ENCODE measurements around the gene TBC1D5. TPM values are rescaled to one million over a fixed set of nuclear protein-coding genes. Genes with fewer than 3 reads are reported as not detected.
A peak's percentile ranks its signal among the peaks of the same experiment; 100 is the strongest.

Gene TBC1D5
- total RNA-seq, 1 experiment from 2014 or later: 33.9 TPM

- Histone ChIP-seq H3K9me2 (ENCODE audit: insufficient read depth) (no peaks in the 10 kb centered on the region; the same call in 1 of the 2 replicates), H3K79me2 (ENCODE audit: insufficient read depth, low read length) (peaks cover 17% of the 10 kb centered on the region), H2AFZ (ENCODE audit: low read depth, low read length, poor library complexity, severe bottlenecking) (no peak overlapping the region), H3K27ac (ENCODE audit: low read depth, low read length) (no peak overlapping the region; the same call in 1 of the 2 replicates), H4K20me1 (ENCODE audit: insufficient read depth) (peaks cover 12% of the 10 kb centered on the region; the same call in 1 of the 2 replicates), H3K36me3 (ENCODE audit: control insufficient read depth in 1 of 2, insufficient read depth in 2 of 2, low read length in 2 of 2) (no peaks in the 10 kb centered on the region), H3K9me3 (ENCODE audit: control insufficient read depth in 1 of 2, insufficient read depth in 1 of 2, low read depth in 1 of 2, low read length in 2 of 2) (no peaks in the 10 kb centered on the region), H3K4me1 (ENCODE audit: control insufficient read depth in 1 of 2, insufficient read depth in 2 of 2, low read length in 2 of 2) (peaks cover 16 to 32% of the 10 kb centered on the region in 2 experiments), H3K27me3 (ENCODE audit: insufficient read depth, low read length) (no peaks in the 10 kb centered on the region), H3K4me3 (replicated peaks in 1 of 2; ENCODE audit: low read depth in 1 of 2, low read length in 2 of 2) (no peak overlapping the region), H3K4me2 (ENCODE audit: low read length) (peak overlapping the region; percentile 62), H3K9ac (ENCODE audit: low read length) (no peak overlapping the region)
- TF ChIP-seq, protein P1, sequence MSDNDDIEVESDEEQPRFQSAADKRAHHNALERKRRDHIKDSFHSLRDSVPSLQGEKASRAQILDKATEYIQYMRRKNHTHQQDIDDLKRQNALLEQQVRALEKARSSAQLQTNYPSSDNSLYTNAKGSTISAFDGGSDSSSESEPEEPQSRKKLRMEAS (IDR thresholded peaks at IDR 0.05): peak; percentile 34; the same call in 1 of the 2 replicates
- no peak for TF ChIP-seq ATF3 (IDR thresholded peaks at IDR 0.05)
- peak; percentile 84 for TF ChIP-seq JUND (IDR thresholded peaks at IDR 0.05)
- peak; percentile 62 for TF ChIP-seq SP1 (IDR thresholded peaks at IDR 0.05; ENCODE audit: low read depth)
- TF ChIP-seq CBX3 (IDR thresholded peaks at IDR 0.05; ENCODE audit: low read depth): peak; percentile 78
- TF ChIP-seq EZH2phosphoT487 (IDR thresholded peaks at IDR 0.05; ENCODE audit: borderline replicate concordance): no peak
- TF ChIP-seq, protein P2, sequence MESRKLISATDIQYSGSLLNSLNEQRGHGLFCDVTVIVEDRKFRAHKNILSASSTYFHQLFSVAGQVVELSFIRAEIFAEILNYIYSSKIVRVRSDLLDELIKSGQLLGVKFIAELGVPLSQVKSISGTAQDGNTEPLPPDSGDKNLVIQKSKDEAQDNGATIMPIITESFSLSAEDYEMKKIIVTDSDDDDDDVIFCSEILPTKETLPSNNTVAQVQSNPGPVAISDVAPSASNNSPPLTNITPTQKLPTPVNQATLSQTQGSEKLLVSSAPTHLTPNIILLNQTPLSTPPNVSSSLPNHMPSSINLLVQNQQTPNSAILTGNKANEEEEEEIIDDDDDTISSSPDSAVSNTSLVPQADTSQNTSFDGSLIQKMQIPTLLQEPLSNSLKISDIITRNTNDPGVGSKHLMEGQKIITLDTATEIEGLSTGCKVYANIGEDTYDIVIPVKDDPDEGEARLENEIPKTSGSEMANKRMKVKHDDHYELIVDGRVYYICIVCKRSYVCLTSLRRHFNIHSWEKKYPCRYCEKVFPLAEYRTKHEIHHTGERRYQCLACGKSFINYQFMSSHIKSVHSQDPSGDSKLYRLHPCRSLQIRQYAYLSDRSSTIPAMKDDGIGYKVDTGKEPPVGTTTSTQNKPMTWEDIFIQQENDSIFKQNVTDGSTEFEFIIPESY (IDR thresholded peaks at IDR 0.05; ENCODE audit: extremely low read depth, insufficient replicate concordance, low read length): no peak
- TF ChIP-seq FOSL1 (IDR thresholded peaks at IDR 0.05; ENCODE audit: low read depth): peak; percentile 91
- TF ChIP-seq CEBPB (IDR thresholded peaks at IDR 0.05; ENCODE audit: low read depth): peak; percentile 42; the same call in 1 of the 2 replicates
- TF ChIP-seq SIN3A (IDR thresholded peaks at IDR 0.05; ENCODE audit: low read depth): no peak; the same call in 1 of the 2 replicates
- no peak for TF ChIP-seq EGR1 (IDR thresholded peaks at IDR 0.05; ENCODE audit: low read depth)
- 0 out of 2 replicates have a peak, but pooled peaks have one; percentile 30 for TF ChIP-seq SRF (IDR thresholded peaks at IDR 0.05; ENCODE audit: low read depth)
- TF ChIP-seq POLR2A (IDR thresholded peaks at IDR 0.05; ENCODE audit: borderline replicate concordance, extremely low read depth, insufficient read depth, insufficient read length): no peak
- TF ChIP-seq, protein P3, sequence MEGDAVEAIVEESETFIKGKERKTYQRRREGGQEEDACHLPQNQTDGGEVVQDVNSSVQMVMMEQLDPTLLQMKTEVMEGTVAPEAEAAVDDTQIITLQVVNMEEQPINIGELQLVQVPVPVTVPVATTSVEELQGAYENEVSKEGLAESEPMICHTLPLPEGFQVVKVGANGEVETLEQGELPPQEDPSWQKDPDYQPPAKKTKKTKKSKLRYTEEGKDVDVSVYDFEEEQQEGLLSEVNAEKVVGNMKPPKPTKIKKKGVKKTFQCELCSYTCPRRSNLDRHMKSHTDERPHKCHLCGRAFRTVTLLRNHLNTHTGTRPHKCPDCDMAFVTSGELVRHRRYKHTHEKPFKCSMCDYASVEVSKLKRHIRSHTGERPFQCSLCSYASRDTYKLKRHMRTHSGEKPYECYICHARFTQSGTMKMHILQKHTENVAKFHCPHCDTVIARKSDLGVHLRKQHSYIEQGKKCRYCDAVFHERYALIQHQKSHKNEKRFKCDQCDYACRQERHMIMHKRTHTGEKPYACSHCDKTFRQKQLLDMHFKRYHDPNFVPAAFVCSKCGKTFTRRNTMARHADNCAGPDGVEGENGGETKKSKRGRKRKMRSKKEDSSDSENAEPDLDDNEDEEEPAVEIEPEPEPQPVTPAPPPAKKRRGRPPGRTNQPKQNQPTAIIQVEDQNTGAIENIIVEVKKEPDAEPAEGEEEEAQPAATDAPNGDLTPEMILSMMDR (IDR thresholded peaks at IDR 0.05 in 2 of 3, conservative IDR thresholded peaks at IDR 0.05 in 1 of 3; ENCODE audit: borderline replicate concordance in 1 of 3, insufficient read depth in 1 of 3, low read depth in 2 of 3, low read length in 2 of 3): no peak
- no TSS peak for BruUV-seq (replicated peaks)
- ChIA-PET RAD21 (ENCODE audit: low non-redundant PET in 1 of 2, low total read pairs in 2 of 2, uncharacterized antibody in 2 of 2, unreplicated experiment in 2 of 2) (interaction anchor here in 1 of 2 experiments (0.5 kb wide), 1 partner anchor 140 kb away, joined by 5 read pairs; no protein-coding TSS in a partner anchor), CTCF (no interaction called here), POLR2A (no interaction called here)
- ATAC-seq (peak; percentile 87), DNase-seq (ENCODE audit: low read depth, low spot score) (peak; percentile 61)
- intact Hi-C loops (cut with micrococcal nuclease): no loop called here
Measured at GRCh38 chr3:17605032-17605431, 137.4 kb downstream of the TBC1D5 start.

Data from HCT116 (cell line).